SHP77 (cell line): ENCODE measurements around the gene RMND5A.

Experiments used
- DNase-seq, 2 experiments: peaks; one replicate each; lab custom pipeline; 2025; lab: John Stamatoyannopoulos, UW

RMND5A gene

GRCh38 chr2:86765310-86765695 is 45.2 kb downstream of the RMND5A start:
- no peak for DNase-seq

DNA sequence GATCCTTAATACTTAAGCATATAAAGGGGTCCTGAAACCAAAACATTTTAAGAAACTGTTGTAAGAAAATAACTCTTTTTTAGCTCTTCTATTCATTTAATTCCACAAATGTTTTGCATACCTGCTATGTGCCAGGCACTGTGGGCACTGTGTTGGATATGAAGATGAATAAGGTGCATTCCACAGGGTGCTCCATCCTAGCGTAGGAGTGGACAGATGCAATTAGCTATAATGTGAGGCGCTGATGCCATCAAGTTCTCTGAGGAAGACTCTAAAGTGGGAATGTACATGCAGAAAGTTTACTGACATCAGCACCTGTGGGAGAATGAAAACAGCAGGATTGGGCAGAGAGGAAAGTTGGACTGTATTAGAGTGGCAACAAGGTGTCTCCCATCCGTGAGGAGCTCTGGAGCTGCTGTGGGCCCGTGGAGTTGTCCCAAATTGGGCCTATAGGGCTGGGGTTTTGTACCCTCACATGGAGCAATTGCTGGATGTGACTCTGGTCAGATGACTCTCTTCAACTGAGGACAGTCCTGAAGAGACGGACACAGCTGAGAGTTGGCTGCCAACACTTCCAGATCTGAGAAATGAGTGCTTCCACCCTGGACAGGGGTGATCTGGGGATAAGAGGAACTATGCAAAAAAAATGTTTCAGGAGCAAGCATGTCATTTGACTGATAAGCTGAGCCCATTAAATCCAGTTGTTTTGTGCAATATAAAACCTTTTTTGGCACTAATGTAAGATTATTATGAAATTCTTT is 48.3 kb downstream of the RMND5A start:
- DNase-seq = no peak

- no peak for DNase-seq
These were observed 49.7 kb downstream of the RMND5A start for GRCh38 chr2:86769838-86770237.

GRCh38 chr2:86770816-86771301 is 50.8 kb downstream of the RMND5A start:
- DNase-seq = no peak

GRCh38 chr2:86772611-86773010 is 52.5 kb downstream of the RMND5A start:
- DNase-seq = no peak

- DNase-seq = no peak
These were observed 54.8 kb downstream of the RMND5A start for GRCh38 chr2:86774862-86775261.

DNA sequence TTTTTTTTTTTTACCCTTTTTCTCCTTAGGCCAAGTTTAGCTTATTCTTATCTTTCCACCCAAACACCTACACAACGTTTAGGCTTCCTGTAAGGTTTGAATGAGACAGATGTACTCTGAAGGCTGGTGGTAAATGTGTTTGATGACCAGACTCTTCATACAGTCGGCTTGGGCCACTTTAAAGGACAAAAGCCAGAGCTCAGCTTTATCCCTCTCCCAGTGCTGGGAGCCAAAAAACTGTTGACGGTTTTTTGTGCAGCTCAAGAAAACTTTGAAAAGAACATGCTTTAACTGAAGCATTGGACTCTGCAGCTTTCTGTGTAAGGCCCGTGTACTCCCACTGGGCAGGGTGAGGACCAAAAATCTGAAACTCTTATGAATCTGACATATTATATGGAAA is 55.2 kb downstream of the RMND5A start:
- DNase-seq = no peak

- no peak for DNase-seq
These were observed 56.4 kb downstream of the RMND5A start for GRCh38 chr2:86776532-86776931.

DNA sequence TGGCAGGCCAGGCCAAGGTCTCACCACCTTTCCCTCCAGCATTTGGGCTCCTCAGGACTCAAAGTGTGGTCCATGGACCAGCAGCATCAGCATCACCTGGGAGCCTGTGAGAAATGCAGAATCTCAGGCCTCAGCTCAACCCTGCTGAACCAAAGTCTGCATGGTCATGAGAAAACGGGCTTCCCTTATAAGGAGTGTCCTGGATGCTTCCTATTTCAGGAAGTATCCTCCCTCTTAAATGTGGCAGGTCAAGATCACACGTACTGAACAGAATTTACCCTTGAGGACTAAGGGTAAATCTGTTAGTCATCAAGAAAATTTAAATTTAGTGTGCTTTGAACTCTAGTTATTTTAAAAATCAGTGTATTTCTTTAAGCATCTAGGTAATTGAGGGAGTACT is 58.9 kb downstream of the RMND5A start:
- no peak for DNase-seq

DNA sequence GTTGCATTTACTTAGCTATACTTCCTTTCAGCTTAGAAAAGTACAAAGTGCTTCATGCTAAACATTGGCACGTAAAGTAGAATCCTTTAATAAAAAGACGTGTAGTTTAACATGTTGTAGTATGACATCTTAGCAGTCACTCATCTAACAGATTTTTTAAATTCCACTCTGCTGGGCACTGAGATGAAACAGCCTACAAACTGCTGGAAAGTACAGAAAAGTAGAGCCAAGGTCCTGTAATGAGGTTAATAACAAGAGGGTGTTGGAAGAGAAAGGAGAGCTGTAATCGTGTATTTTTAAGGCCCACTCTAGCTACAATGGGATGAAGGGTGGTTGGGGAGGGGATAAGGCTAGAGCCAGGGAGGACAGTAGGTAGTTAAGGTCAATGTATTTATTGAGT is 59.9 kb downstream of the RMND5A start:
- no peak for DNase-seq

DNA sequence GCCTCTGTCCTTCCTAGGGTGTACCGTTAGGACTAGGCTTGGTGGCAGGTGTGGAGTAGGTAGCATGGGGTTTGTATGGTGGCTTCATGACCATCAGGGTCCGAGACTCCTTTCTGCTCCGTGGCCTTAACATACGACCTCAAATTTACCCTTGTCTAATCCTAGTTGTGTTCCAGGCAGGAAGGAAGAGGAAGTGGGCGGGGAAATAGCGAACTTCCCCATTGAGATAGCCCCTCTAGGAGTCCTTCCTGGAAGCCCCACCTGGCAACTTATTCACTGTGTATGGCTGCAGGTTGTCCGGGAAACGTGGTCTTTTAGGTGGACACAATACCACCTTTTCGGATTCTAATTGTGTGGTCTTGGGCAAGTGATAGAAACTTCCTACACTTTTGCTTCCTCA is 61.3 kb downstream of the RMND5A start:
- no peak for DNase-seq

GRCh38 chr2:86782748-86783147 is 62.7 kb downstream of the RMND5A start:
- DNase-seq = no peak

DNA sequence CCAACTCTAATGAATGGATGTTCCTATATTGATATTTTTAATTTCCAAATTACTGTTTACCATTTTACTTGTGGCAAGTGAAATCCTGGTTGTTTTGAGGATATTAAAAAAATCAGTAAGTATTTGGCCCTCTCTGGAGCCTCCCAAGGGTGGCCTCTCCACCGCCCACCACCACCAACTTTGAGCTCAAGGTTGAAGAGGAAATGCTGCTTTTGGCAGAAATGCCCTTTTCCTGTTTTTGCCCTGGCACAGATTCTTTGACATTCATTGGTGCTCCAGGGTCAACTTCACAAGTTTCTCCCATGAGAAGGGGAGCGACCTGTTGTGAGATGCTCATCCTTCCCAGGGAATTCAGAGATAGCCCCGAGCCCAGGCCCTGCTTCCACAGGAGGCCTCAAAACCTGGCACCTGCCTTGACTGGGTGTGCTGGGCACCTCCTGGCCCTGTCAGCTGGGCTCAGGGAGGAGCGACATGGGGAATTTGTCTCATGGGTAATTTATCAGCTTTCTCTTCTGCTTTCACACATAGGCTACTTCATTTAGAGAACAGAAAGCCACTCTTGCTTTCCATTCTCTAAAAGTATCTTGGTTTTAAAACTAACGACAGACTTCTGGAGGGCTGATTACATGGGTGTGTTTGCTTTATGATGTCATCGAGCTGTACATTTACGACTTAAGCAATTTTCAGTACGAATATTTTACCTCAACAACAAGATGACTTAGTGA is 63.7 kb downstream of the RMND5A start:
- no peak for DNase-seq

DNA sequence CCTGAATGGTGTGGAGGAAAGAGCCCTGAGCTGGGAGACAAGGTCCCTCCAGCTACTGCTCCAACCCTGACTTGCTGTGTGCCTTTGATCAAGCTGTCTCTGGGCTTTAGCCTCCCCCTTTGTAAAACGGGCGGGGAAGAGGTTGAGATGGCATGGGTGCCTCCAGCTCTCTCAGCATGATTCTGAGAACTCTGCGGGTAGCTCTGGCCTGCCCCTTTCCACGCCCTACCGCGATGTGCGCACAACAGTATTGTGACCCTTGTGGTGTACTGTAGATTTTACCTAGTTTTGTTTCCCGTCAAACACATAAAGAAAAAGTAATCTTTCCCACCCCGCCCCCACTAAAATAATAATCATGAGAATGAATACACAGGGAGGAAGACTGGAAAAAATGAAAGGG is 65.4 kb downstream of the RMND5A start:
- DNase-seq = no peak

DNA sequence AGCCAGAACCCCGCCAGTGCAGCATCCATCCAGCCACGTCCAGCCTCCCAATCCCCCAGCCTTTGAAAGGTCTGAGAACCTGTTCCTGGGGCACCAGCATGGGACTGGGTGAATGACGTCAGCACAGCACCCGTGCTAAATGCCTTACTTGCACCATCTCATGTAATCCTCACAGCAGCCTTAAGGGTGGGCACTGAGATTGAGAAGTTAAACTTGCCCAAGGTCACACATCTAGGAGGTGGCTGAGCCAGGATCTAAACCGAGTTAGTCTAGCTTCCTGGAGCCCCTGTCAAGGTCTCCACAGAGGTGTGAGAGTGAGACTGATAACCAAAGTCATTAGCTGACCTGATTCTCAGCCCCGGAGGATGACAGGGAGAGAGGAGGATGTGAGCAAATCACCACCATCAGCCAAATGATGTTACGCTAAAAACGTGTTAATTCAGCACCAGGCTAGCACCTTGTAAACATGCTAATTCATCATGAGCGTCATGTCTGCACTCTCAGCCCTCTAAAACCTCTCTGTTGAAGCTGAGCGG is 66.0 kb downstream of the RMND5A start:
- DNase-seq = no peak

- DNase-seq = no peak
These were observed 67.6 kb downstream of the RMND5A start for GRCh38 chr2:86787736-86788135.

DNA sequence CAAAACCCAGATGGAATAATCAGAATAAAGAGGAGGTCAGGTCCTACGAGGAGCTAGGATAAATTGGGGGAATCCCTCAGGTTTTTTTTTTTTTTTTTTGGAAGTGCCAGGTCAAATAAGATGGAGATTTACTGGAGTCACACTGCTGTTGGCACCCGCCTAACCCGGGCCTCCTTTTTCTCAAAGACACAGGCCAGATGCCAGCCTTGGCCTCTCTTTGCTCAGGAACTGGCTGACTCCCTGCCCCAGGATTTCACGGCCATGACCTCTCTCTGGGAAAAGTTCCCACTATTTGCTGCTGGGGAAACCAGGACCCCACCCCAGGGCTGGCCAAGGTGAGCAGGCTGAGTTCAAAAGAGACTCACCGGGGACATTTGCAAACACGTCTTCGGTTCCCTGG is 68.1 kb downstream of the RMND5A start:
- DNase-seq = no peak

DNA sequence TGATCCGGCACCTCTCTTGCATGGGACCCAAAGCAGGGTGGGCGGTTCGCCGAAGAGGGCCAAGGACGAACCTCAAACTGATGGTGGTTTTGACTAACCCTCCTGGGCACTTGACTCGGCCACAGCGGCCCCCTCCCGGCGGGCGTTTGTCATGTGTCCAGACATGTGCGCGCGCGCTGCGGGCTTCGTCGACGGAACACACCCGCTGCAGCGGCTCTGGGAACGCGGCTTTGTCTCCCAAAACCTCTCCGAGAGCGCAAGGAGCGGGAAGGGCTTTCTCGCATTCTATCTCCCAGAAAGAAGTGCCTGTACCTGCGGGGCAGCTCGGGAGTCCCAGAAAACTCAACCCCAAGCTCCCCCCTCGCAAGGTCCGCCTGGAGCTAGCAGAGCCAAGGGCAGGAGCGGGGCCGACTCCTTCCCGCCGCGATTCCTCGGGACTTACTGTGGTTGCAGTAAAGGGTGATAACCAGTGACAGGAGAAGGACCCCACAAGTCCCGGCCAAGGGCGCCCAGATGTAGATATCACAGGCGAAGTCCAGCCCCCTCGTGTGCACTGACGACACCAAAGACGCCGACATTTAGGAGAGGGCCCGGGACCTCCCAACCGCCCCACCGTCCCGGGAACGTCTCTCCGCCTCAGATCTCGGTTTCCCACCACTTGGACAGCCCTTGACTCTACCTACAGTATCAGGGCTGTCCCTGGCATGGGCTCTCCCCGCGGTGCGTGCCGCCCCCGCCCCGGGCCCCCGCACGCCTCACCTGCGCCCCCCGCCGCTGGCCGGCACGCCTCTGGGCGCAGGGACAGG is 69.0 kb downstream of the RMND5A start:
- DNase-seq = no peak

- DNase-seq = no peak
These were observed 69.6 kb downstream of the RMND5A start for GRCh38 chr2:86789687-86790133.

DNA sequence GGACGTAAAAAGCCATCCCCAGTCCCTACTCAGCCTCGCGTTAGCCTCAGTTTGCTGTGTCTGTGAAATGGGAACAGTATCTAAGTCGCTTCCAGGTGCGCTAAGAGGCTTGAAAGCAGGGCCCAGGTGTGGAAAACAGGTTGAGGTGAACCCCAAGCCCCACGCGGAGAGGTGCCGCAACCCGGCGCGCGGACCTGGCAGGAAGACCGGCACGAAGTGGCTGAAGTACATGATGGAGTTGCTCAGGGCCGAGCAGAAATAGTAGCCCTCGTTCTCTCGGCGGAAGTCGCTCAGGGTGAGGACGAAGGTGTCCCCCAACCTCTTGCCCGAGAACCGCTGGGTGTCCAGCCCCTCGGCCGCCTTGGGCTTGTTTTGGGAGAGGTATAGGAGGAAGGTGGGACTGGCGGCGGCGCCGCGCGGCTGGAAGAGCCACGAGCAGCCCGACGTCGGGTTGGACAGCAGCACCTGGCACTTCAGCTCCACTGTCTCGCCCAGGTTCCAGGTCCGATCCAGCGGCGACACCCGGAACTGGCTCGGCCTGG is 70.1 kb downstream of the RMND5A start:
- no peak for DNase-seq

DNA sequence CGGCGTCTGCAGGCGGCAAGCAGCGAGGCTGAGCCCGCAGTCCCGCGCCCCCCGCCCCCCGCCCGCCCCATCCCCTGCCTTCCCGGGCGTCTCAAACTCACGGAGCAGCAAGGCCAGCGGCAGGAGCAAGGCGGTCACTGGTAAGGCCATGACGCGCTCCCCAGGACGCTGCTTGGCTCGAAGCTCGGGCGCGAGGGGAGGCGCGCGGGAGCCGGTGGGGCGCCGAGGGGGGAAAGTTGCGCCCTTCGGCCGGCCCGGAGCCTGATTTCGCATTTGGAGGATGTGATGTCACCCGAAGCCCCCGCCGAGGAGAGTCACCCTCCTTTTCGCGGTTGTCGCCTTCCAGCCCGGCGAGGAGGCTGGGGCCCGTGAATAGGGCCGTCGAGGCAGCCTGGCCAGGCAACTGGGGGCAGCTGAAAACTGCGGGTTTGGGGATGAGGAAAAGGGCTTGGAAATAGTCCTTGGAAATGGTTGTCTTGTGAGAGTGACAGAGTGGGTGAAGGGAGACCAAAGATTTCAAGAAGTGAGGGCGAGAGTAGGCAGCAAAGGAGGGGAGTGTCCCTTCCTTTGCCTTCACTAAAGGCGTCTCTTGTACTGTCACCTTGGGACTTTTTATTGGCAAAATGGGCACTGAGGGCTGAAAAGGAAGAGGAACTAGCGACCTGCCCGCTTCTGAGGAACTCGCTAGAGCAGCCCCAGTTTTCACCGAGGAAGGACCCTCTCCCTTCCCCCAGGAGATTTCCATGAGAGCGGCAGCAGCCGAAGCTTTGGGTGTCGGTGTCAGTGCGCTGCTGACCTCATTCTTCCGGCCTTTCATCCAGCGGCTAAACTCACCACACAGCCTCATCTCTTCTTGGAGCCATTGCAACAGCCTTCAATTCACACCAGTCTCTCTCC is 70.8 kb downstream of the RMND5A start, which contains the start of gene CD8A:
Gene CD8A, minus strand, starts transcription at position 238 of the 897 bp plus-strand sequence. Its CDS starts 88 bp downstream, at position 150.
- no peak for DNase-seq
